Stimulated activated CD8-positive, alpha-beta memory T cell treated with anti-CD3 and anti-CD28 coated beads, Interleukin-12 subunit alpha, Interleukin-12 subunit beta, amount 100 ng/mL, for 1 hour (primary cell): ENCODE results near the gene ACVR1B.

Experiments
- DNase-seq: peaks from one replicate; pipeline ENCODE4 v3.0.0-alpha.2; 2020; ENCODE audit warnings: low read depth

ACVR1B gene

DNA sequence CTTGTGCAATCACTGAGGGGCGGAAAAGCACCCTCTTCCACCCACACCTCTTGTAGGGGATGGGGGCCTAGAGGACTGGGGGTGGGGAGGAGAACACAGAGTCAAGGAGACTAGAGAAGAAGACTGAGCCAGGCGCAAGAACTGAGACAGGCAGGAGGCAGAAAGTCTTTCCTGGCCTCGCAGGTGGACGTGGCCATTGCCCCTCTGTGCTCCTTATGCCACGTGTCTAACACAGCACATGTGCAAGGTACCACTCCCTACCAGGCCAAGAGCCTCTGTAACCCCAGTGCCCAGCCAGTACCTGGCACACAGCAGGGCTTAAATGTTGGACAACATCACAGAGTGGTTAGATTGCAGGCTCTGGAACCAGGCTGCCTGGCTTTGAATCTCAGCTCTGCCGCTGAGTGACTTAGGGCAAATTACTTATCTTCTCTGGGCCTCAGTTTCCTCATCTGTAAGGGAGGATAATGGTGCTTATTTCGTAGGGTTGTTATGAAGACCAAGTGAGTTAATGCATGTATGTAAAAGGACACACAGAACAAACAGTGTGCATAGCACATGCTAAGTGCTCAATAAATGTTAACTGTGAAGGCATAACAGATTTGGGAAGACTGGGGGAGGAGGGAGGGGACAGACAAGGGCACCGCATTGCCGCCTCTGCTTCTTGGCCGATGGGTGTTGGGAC is 53.9 kb downstream of the ACVR1B start:
- no peak for DNase-seq

DNA sequence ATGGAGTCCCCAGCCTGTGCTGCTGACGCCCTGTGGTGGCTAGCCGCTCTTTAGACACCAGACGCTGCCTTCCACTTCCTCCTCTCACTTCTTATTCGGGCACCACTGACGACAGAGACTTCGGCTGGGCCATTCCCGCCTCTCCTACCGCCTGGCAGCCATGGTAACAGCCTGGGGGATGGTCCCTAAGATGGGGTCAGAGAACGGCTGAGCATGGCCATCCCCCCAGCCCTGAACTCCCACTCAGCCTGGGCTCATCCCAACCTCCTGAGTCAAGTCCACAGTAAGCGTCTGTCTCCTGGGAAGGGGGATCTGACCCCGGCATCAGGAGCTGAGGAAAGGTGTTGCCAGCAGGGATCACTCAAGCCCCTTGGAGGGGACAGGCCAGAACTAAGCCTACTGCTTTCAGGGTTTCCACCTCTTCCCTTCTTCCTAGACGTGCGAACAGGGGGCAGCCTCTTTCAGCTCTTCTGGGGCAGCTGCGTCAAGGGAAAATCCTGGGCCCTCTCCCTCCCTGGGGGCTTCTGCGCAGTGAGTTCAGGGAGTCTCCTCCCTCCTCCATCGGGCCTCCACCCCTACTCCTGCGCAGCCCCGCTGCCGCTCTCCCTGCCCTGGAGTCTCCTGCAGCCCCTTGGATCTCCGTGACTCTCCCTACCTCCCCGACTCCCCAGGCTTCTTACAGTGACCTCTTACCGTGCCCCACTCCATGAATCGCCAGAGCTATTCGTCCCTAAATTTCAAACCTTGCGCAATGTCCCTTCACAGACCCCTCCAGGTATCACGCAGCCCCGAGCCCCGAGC is 54.6 kb downstream of the ACVR1B start:
- no peak for DNase-seq

DNA sequence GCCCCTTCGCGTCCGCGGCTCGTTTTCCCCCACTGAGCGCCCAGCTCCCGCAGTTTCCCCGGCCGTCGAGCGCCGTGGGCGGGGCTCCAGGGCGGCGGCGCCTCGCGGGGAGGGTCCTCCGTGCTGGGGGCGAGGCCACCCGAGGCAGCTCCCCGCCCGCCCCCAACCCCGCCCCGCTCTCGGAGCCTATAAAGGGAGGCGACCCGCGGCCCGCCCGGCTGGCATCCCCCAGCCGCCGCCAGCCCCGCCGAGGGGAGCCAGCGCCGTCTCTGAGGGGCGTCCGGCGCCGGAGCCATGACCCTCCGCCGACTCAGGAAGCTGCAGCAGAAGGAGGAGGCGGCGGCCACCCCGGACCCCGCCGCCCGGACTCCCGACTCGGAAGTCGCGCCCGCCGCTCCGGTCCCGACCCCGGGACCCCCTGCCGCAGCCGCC is 55.2 kb downstream of the ACVR1B start, which contains the start of gene TAMALIN:
TSS of gene TAMALIN (plus strand) at position 221 of the 432 bp plus-strand sequence. CDS start at position 295, 74 bp downstream.
- peak; percentile 69 for DNase-seq

DNA sequence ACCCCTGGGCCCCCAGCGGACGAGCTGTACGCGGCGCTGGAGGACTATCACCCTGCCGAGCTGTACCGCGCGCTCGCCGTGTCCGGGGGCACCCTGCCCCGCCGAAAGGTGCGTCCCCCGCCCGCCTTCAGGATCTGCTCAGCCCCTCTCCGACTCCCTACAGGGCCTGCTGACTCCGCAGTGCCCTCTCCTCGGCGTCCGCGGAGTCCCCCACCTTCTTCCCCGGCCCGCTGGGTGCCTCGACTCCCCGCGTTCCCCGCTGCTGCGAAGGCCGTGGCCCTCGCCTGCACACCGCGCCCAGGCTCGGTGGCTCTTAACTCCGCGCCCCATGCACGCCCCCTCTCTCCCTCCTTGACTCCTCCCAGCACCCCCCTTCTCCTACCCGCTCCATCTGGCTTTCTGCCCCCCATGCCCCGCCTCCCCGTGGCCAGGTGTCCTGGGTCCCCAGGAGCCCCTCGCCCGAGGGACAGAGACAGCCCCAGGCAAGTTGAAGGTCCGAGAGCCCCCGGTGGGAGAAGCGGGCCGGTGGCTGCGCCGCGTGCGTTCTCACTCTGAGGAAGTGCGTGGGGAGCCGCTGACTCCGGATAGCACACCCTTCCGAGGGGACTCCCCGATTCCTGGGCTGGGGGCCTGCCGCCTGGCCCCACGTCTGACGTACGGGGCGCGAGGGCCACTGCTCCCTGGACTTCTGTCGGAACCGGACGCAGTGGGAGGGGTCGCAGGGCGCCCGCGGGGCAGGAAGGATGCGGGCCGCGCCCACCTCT is 55.8 kb downstream of the ACVR1B start:
- DNase-seq, result peak; percentile 25

DNA sequence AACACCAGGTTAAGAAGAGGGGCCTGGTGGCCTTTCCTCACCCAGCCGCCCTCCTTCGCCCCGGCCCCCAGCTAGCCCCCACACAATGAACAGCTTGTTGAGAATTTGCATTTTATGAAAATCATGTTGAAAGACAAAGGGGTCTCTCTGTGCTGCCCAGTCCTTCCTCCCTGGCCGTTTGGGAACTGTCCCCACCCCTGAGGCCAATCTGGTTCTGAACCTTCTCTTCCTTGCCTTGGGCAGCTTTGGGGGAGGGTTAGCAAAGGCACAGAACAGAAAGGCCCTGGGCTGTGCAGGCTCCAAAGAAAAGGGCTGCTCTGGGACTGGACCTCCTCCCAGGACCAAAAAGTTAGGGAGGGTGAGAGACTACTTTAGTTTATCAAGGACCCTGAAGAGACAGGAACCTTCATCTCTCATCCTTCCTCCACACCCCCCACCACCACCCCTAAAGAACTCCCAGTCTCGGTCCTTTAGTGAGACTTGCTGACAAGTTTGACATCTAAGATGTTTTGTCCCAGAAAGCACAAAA is 56.5 kb downstream of the ACVR1B start:
- DNase-seq, result no peak

DNA sequence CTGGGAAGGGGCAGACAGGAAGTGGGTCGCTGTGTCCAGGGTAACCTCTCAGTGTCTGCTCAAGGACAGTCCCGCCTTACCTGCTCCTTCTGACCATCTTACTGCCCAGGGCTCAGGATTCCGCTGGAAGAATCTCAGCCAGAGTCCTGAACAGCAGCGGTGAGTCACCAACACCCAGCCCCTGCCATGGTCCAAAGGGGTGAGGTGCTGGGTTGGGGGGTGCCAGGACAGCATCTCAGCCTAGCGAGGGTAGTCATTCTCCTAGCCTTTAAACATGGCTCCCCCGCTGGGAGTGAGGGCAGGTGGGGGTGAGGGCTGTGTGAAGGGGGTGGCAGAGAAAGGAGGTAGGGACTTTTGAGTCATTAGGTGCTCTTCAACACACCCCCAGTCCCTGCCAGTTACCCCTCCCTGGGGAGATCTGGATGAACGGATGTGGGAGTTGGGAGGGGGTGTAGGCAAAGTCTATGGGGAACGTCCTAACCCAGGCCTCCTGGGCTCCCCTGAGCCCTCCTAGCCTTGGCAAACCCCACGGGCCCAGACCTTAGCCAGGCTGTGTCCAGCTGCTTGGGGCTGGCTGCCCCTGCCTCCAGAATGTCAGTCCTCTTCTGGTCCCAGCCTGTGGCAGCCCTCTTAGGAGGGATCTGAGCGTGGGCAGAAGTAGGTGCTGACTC is 57.7 kb downstream of the ACVR1B start:
- no peak for DNase-seq

DNA sequence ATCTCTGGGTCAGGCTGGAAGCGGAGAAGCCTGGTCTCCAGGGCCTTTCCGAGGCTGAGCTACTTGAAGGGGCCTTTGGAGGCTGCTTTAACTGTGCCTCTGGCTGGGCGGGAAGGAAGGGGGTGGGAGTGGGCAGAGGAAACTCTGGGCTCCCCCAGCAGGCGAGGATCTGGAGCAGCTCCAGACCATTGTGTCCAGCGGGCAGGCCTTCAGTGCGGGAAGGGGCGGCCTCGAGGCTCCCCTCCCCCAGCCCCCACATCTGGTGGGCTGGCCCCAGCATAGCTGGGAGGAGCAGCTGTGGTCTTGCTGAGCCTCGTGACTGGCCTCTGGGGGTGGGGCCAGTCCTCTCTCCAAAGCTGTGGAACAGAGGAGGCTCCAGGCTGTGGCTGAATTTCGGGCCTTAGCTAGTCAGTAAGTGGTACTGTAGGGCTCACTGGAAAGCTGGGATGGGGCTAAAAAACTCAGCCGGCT is 58.7 kb downstream of the ACVR1B start:
- DNase-seq, result no peak

DNA sequence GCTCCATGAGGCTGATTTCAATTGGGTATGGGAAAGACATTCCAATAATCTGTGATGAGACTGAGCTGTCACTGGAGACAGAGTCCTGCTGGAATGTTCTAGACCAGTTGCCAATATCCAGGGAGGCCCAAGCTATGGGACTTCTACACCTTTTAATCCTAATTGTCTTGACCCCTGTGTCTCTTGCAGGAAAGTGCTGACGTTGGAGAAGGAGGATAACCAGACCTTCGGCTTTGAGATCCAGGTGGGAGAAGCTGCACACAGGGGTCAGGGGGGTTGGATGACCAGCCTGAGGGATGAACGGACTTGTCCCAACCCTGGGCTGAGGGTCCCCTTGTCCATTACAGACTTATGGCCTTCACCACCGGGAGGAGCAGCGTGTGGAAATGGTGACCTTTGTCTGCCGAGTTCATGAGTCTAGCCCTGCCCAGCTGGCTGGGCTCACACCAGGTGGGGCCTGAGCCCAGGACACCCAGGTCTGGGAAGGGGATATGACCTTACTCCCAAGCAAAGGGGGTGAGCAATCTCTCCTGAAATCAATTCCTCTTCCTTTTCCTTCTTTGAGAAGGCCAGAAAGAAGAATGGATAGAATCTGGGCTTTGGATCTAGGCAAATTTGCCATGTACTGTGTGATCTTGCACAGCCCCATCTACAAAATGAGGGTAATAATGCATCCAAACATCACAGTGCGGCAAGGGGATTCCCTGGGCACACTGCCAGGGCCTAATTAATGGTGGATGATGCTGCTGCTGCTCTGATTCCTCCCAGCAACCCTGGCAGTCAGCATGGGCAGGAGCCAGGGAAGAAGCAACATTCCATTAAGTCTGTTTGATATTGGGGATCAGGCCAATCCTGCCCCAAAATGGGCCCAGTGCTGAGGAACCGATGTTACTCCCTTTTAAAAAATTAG is 59.4 kb downstream of the ACVR1B start:
- DNase-seq, result no peak

DNA sequence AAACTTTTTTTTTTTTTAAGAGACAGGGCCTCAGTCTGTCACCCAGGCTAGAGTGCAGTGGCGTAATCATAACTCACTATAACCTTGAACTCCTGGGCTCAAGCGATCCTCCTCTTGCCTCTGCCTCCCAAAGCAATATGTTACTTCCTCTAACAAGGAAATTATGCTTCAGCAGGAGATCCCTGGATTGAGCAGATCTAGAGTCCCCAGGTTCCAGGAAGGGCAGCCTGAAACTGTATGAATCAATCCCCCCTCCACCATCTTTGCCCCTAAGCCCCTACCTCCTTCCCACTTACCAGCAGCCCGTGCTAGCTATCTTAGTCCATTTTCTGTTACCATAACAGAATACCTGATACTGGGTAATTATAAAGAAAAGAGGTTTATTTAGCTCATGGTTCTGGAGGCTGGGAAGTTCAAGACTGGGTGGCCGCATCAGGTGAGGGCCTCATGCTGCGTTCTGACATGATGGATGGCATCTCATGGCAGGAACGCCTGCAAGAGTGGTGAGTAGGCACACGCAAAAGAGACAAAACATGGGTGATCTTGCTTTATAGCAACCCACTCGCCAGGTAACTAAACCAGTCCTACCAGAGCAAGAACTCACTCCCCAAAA is 60.2 kb downstream of the ACVR1B start:
- DNase-seq, result no peak

DNA sequence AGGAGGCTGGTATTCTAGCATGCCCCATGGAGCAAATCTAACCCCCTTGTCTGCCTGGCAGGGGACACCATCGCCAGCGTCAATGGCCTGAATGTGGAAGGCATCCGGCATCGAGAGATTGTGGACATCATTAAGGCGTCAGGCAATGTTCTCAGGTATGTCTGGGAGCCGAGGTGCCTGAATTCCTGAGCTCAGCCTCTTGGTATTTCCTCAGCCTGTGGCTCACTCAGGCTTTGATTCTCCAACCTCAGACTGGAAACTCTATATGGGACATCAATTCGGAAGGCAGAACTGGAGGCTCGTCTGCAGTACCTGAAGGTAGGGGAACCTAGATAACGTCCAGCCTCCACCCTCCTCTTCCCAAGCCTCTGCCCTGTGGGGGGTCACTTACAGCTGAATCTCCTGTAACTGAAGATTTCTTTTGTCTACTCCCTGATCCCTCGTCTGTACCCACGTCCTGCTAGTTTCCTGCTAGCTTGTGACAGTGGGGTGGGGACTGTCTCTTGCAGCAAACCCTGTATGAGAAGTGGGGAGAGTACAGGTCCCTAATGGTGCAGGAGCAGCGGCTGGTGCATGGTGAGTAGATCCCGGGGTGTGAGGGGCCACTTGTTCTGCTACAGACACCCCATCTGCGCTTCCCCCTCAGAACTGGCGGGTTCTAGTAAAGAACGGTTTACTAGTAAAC is 62.3 kb downstream of the ACVR1B start:
- no peak for DNase-seq

DNA sequence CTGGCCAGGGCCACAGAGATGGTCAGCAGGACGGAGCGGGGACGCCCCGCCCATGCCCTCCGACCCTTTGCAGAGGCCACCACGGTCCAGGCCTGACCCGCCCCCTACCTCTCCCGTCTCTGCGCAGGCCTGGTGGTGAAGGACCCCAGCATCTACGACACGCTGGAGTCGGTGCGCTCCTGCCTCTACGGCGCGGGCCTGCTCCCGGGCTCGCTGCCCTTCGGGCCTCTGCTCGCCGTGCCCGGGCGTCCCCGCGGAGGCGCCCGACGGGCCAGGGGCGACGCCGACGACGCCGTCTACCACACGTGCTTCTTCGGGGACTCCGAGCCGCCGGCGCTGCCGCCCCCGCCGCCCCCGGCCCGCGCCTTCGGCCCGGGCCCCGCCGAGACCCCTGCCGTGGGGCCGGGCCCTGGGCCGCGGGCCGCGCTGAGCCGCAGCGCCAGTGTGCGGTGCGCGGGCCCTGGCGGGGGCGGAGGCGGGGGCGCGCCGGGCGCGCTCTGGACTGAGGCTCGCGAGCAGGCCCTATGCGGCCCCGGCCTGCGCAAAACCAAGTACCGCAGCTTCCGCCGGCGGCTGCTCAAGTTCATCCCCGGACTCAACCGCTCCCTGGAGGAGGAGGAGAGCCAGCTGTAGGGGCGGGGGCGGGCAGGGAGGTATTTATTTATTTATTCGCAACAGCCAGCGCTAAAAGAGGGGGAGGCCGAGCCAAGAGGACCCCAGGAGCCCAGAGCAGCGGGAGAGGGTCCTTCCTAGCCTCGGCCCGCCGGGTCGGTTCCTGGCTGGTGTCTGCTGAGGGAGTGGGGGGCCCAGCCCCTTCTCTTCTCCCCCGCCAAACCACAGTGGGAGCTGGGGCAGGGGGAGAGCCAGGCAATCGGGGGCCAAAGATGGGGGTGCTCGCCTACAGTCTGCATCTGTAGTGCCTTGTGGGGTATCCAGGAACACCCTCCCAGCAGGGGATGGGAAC is 63.4 kb downstream of the ACVR1B start:
- no peak for DNase-seq

DNA sequence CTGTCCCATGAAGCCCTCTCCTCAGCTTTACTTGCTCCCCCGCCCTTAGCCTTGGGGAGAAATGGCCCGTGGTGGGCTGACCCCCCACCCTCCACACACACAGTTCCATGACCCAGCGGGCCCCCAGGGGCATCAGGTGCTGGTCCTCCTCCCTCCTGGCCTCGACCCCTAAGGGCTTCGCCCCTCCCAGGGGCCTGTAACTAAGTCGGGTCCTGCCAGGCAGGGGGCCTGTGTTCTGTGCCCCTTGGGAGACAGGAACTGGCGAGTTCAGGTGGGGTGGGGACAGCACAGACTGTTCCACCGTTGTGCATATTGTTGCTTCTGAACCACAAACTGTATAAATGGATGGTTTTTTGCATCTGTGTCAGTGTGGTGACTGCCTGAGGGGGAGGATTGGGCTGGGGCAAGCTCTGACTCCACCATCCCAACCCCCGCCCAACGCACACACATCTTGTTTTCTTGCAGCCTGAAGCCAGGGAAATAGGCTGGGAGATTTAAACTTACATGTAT is 64.1 kb downstream of the ACVR1B start:
- DNase-seq, result no peak

DNA sequence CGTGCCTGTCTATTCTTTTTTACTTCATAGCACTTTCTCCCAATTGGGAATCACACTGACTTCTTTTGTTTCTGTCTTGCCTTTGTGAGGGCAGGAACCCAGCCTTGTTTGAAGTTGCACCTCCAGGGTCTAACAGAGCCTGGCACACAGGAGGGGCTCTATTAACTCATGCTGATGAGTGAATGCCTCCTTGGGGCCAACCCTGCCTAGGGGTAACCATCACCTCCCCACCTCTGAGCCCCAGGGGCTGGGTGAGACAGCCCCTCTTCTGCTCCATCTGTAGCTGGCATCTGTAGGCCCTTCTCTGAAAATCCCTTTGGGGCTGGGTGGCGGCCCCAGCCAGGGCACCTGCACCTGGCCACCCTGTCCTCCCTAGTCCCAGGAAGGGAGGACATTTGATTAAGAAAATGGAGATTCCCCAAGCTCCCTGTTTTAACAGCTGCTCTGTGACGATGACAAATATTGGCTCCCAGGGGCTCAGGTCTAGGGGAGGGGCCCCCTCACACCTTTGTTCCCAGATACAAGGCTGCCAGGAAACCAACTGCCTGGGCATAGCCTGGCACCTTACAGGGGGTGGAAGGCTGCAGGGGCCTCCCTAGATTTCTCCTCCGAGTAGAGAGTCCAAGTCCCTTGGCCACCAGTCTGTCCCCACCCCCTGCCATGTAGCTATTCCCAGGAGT is 67.1 kb downstream of the ACVR1B start:
- DNase-seq, result no peak

DNA sequence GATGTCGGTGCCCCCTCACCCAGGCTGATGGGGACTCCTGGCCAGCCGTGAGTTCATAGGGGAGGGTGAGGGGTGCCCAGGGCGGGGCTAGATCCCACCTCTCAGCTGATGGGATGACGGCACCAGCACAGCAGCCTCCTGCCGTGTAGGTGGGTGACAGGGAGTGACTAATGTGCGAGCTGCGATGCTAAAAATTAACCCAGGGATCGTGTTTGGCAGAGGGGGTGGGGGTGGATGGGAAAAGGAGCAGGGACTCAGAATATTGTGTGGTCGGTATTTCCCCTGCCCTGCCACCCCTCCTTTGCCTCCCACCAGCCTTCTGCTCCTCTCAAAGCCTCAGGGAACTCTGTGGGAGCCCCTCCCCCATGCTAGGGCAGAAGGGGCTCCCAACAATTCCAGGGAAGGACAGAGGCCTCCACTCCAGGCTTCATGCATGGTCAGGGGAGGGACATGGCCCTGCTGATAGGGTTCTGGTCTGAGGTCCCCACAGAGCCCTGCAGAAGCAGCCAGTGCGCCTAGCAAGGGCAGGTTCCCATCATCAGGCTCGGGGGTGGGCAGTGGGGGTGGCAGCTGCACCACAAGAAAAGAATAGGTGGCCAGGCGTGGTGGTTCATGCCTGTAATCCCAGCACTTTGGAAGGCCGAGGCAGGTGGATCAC is 67.7 kb downstream of the ACVR1B start:
- DNase-seq, result no peak

DNA sequence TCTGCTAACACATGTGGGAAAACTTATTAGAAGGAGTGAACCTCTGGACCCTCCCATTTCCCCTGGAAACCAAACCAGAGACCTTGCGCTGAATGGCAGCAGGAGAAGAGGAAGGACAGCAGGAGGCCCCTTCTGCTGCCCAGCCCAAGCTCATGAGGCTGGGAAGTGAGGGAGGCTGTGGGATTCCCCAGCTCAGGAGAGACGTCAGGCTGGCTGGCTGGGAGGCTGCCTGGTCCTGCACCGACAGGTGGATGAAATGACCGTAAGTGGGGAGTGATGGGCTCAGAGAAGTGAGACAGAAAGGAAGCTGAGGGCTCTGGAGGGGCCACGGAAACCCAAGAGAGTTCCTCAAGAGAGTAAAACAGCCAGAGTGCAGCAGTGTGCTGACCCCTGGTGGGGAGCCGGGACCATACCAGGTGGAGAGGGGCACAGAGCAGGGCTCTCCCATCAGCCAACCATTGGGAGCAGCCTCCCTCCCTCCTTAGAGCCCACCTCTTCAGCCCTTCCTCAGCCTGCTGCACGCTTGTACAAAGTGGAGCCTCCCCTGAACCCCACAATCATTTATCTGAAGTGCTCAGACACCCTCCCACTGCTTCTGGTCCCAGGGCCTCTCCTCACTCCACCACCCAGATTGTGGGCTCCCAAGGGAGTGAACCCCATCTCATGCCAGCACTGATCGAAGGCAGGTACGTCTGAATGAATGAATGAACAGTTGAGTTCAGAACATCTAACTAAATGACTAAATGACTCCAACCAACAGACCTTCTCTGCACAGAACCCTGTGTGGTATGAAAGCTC is 69.2 kb downstream of the ACVR1B start:
- no peak for DNase-seq

DNA sequence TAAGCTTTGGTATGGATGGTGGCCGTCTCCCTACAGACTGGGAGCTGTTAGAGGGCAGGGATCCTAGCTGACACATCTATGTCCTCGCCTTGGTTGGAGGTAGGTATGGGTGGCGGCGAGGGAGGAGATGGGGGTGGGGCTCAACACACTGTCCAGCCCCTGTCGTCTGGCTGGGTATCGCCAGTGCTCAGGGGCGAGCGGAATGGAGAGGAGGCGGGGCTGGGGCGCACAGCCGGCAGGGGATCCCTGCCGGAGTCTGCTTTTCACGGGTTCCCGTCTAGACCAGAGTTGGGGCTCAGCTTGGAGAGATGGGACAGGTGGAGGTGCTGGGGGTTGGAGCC is 71.3 kb downstream of the ACVR1B start:
- DNase-seq, result no peak
